ENCODE measurements around the gene SCAMP4.

The SCAMP4 gene

DNA sequence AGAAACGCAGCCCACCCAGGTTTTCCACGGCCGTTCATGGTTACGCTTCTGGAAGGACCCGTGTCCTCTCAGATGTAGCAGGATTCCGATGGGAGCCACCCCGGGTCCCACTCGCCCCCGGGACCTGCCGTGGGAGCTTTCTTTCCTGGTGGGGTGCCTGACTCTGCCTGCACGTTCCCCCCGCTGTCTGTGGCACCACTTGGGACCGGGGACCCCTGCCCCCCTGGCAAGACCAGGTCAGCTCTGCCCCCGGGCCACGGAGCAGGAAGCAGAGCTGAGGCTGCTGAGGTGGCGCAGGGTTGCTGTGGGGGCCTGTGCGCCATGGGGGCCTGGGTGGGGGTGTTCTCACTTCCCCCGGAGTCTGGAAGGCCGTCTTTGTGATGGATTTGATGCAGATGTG is 47.8 kb downstream of the SCAMP4 start:
- Histone ChIP-seq H3K4me3 (ENCODE audit: low read length) (no peak overlapping the region), H3K9ac (ENCODE audit: low read length) (no peak overlapping the region), H3K56ac (ENCODE audit: low read length) (no peak overlapping the region), H3K4me2 (ENCODE audit: low read length) (no peak overlapping the region), H3K4ac (ENCODE audit: low read depth, low read length) (no peak overlapping the region), H2AK5ac (ENCODE audit: low read length) (no peak overlapping the region), H4K5ac (ENCODE audit: low read length) (no peak overlapping the region), H3K79me1 (ENCODE audit: low read length) (peaks cover 26% of the 10 kb centered on the region), H3K18ac (ENCODE audit: low read length) (no peak overlapping the region), H3K79me2 (ENCODE audit: control insufficient read depth, insufficient read depth, low read length) (peaks cover 85% of the 10 kb centered on the region), H2BK120ac (ENCODE audit: low read depth, low read length) (no peak overlapping the region), H2BK15ac (replicated peaks; ENCODE audit: low read depth) (no peak overlapping the region), H3K36me3 (ENCODE audit: control insufficient read depth, insufficient read depth, low read length) (peaks cover 2% of the 10 kb centered on the region), H3K27me3 (ENCODE audit: insufficient read depth, low read length, poor library complexity) (no peaks in the 10 kb centered on the region), H4K8ac (ENCODE audit: low read depth, low read length) (no peak overlapping the region), H3K23ac (ENCODE audit: low read length) (no peak overlapping the region), H3K27ac (ENCODE audit: low read depth, low read length) (no peak overlapping the region), H2BK5ac (ENCODE audit: low read length) (no peak overlapping the region), H3K4me1 (ENCODE audit: control insufficient read depth, low read depth, low read length) (no peaks in the 10 kb centered on the region)
- DNase-seq, result no peak
- no CpG with 5 or more reads among the region's 19 CpGs for WGBS (ENCODE audit: extremely low coverage, insufficient coverage, low lambda C conversion rate)

DNA sequence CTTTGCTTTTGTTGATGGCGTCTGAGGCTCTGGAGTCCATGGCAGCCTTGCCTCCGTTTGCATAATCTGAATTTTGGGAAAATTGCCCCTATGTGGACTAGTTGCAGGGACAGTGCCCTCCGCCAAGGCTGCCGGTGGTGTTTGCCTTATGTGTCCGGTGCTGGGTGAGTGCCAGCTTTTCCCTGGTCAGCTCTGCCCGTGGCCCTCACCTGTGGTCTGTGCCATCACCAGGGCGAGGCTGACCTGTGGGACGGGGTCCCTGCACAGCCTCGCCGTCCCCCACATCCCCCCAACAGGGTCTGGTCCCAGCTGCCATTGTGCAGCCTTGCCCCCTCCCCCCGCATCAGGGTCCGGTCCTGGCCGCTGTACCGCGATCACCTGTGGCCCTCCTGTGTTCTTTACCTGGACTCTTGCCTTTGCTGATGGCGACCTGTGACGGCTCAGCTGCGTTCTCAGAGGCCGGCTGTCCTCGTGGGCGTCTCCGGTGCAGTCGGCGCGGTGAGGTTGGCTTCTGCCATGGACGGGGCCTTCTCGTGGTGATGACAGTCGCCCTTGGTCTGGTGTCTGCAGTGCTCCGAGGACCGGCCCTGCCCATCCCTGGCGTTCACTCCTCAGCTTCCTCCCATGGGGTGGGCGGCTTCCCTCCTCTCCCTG is 48.4 kb downstream of the SCAMP4 start:
- DNase-seq, result no peak
- Histone ChIP-seq H4K8ac (ENCODE audit: low read depth, low read length) (no peak overlapping the region), H2AK5ac (ENCODE audit: low read length) (no peak overlapping the region), H2BK5ac (ENCODE audit: low read length) (no peak overlapping the region), H3K4me1 (ENCODE audit: control insufficient read depth, low read depth, low read length) (no peaks in the 10 kb centered on the region), H3K9ac (ENCODE audit: low read length) (no peak overlapping the region), H3K4me2 (ENCODE audit: low read length) (no peak overlapping the region), H3K79me2 (ENCODE audit: control insufficient read depth, insufficient read depth, low read length) (peaks cover 83% of the 10 kb centered on the region), H3K79me1 (ENCODE audit: low read length) (peaks cover 25% of the 10 kb centered on the region), H3K23ac (ENCODE audit: low read length) (no peak overlapping the region), H3K4me3 (ENCODE audit: low read length) (no peak overlapping the region), H4K5ac (ENCODE audit: low read length) (no peak overlapping the region), H3K27me3 (ENCODE audit: insufficient read depth, low read length, poor library complexity) (no peaks in the 10 kb centered on the region), H2BK120ac (ENCODE audit: low read depth, low read length) (no peak overlapping the region), H3K18ac (ENCODE audit: low read length) (no peak overlapping the region), H2BK15ac (replicated peaks; ENCODE audit: low read depth) (no peak overlapping the region), H3K36me3 (ENCODE audit: control insufficient read depth, insufficient read depth, low read length) (peaks cover 2% of the 10 kb centered on the region), H3K56ac (ENCODE audit: low read length) (no peak overlapping the region), H3K4ac (ENCODE audit: low read depth, low read length) (no peak overlapping the region), H3K27ac (ENCODE audit: low read depth, low read length) (no peak overlapping the region)
- WGBS (ENCODE audit: extremely low coverage, insufficient coverage, low lambda C conversion rate), result no CpG with 5 or more reads among the region's 32 CpGs

DNA sequence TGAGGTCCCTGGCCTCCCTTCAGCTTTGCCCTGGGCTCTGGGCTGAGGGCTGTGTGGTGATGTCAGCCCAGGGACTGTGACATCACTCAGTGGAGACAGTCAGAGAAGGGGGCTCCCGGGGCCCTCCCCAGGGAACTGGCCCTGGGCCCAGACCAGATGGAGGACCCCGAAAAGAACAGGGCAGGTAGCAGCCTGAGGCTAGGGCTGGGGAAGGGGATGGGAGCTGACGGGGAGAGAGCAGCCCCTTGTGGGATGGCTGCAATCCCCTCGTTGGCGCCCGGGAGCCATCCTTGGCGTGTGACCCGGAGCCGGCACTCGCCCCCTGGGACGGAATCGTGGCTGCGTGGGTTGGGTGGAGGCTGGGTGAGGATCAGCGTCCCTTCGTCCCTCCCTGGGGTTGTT is 49.3 kb downstream of the SCAMP4 start:
- Histone ChIP-seq H3K4me3 (ENCODE audit: low read length) (no peak overlapping the region), H2BK120ac (ENCODE audit: low read depth, low read length) (no peak overlapping the region), H3K56ac (ENCODE audit: low read length) (no peak overlapping the region), H3K4ac (ENCODE audit: low read depth, low read length) (no peak overlapping the region), H3K36me3 (ENCODE audit: control insufficient read depth, insufficient read depth, low read length) (peaks cover 2% of the 10 kb centered on the region), H3K27me3 (ENCODE audit: insufficient read depth, low read length, poor library complexity) (no peaks in the 10 kb centered on the region), H2AK5ac (ENCODE audit: low read length) (no peak overlapping the region), H3K79me1 (ENCODE audit: low read length) (peaks cover 23% of the 10 kb centered on the region), H4K8ac (ENCODE audit: low read depth, low read length) (no peak overlapping the region), H3K4me2 (ENCODE audit: low read length) (no peak overlapping the region), H3K4me1 (ENCODE audit: control insufficient read depth, low read depth, low read length) (no peaks in the 10 kb centered on the region), H3K18ac (ENCODE audit: low read length) (no peak overlapping the region), H3K27ac (ENCODE audit: low read depth, low read length) (no peak overlapping the region), H3K23ac (ENCODE audit: low read length) (no peak overlapping the region), H2BK5ac (ENCODE audit: low read length) (no peak overlapping the region), H4K5ac (ENCODE audit: low read length) (no peak overlapping the region), H3K79me2 (ENCODE audit: control insufficient read depth, insufficient read depth, low read length) (peaks cover 77% of the 10 kb centered on the region), H3K9ac (ENCODE audit: low read length) (no peak overlapping the region), H2BK15ac (replicated peaks; ENCODE audit: low read depth) (no peak overlapping the region)
- no CpG with 5 or more reads among the region's 15 CpGs for WGBS (ENCODE audit: extremely low coverage, insufficient coverage, low lambda C conversion rate)
- DNase-seq, result no peak

DNA sequence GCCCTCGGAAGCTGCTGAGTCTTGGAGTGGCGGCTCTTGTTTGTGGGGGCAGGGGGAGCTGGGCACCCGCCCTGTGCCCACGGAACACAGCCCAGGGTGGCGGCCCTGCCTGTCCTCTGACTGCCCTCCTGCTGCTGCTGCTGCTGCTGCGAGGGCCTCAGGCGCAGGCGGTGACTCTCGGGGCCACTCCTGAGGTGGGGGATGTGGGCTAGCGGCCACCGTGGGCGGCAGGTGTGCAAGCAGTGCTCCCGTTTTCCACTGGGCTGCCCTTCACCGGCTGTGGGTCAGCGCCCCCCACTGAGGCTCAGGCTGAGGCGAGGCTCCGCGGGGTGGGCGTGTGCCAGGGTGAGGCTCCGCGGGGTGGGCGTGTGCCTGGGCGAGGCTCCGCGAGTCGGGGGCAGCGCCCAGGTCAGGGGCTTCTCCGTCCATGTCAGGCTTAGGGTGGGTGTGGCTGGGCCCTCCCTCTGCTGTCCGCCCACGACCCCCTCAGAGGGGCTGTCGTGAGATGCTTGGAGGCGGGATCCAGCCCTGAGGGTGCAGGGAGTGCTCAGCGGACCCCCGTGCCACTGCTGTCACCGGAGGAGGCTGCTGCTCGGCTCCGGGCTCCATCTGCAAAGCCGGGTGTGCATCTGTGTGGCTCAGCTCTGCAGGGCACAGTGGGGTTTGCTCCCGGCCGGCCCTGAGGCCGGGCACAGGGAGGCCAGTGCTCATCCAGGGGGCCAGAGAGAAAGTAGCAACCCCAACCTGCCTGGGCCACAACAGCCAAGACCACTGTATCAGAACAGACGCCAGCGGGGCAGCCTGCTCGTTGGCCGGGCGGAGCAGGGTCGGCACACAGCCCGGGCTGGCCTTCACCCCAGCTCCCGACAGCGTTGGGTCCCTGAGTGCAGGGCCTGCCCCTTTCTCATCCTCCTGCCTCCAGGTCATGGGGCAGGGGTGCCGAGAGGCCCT is 50.2 kb downstream of the SCAMP4 start:
- no peak for DNase-seq
- Histone ChIP-seq H3K4me3 (ENCODE audit: low read length) (no peak overlapping the region), H3K79me1 (ENCODE audit: low read length) (peaks cover 24% of the 10 kb centered on the region), H4K5ac (ENCODE audit: low read length) (no peak overlapping the region), H2AK5ac (ENCODE audit: low read length) (no peak overlapping the region), H3K9ac (ENCODE audit: low read length) (no peak overlapping the region), H3K56ac (ENCODE audit: low read length) (no peak overlapping the region), H3K36me3 (ENCODE audit: control insufficient read depth, insufficient read depth, low read length) (peaks cover 2% of the 10 kb centered on the region), H3K4me2 (ENCODE audit: low read length) (no peak overlapping the region), H3K4ac (ENCODE audit: low read depth, low read length) (no peak overlapping the region), H3K27ac (ENCODE audit: low read depth, low read length) (no peak overlapping the region), H3K4me1 (ENCODE audit: control insufficient read depth, low read depth, low read length) (no peaks in the 10 kb centered on the region), H4K8ac (ENCODE audit: low read depth, low read length) (no peak overlapping the region), H3K27me3 (ENCODE audit: insufficient read depth, low read length, poor library complexity) (no peaks in the 10 kb centered on the region), H3K18ac (ENCODE audit: low read length) (no peak overlapping the region), H2BK5ac (ENCODE audit: low read length) (no peak overlapping the region), H2BK120ac (ENCODE audit: low read depth, low read length) (no peak overlapping the region), H2BK15ac (replicated peaks; ENCODE audit: low read depth) (no peak overlapping the region), H3K23ac (ENCODE audit: low read length) (no peak overlapping the region), H3K79me2 (ENCODE audit: control insufficient read depth, insufficient read depth, low read length) (peaks cover 78% of the 10 kb centered on the region)
- no CpG with 5 or more reads among the region's 51 CpGs for WGBS (ENCODE audit: extremely low coverage, insufficient coverage, low lambda C conversion rate)

DNA sequence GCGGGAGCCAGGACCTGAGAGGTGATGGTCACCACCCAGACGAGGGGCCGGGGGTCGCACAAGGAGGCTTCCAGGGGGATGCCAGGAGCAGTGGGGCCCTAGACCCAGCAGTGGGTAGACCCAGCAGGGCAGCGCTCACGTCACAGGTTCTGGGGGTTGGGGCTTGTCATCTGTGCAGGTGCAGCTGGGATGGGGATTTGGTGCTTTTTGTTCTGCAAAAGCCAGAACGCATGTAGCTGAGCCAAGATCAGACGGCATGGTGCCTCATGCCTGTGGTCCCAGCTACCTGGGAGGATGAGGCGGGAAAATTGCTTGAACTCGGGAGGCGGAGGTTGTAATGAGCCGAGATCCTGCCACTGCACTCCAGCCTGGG is 50.9 kb downstream of the SCAMP4 start:
- Histone ChIP-seq H2BK5ac (ENCODE audit: low read length) (no peak overlapping the region), H2AK5ac (ENCODE audit: low read length) (no peak overlapping the region), H3K18ac (ENCODE audit: low read length) (no peak overlapping the region), H3K4me3 (ENCODE audit: low read length) (no peak overlapping the region), H3K4me2 (ENCODE audit: low read length) (no peak overlapping the region), H3K56ac (ENCODE audit: low read length) (no peak overlapping the region), H4K8ac (ENCODE audit: low read depth, low read length) (no peak overlapping the region), H2BK15ac (replicated peaks; ENCODE audit: low read depth) (no peak overlapping the region), H3K4me1 (ENCODE audit: control insufficient read depth, low read depth, low read length) (no peaks in the 10 kb centered on the region), H3K79me2 (ENCODE audit: control insufficient read depth, insufficient read depth, low read length) (peaks cover 77% of the 10 kb centered on the region), H3K27ac (ENCODE audit: low read depth, low read length) (no peak overlapping the region), H3K27me3 (ENCODE audit: insufficient read depth, low read length, poor library complexity) (no peaks in the 10 kb centered on the region), H3K23ac (ENCODE audit: low read length) (no peak overlapping the region), H3K36me3 (ENCODE audit: control insufficient read depth, insufficient read depth, low read length) (peaks cover 2% of the 10 kb centered on the region), H2BK120ac (ENCODE audit: low read depth, low read length) (no peak overlapping the region), H4K5ac (ENCODE audit: low read length) (no peak overlapping the region), H3K79me1 (ENCODE audit: low read length) (peaks cover 22% of the 10 kb centered on the region), H3K9ac (ENCODE audit: low read length) (no peak overlapping the region), H3K4ac (ENCODE audit: low read depth, low read length) (no peak overlapping the region)
- no CpG with 5 or more reads among the region's 12 CpGs for WGBS (ENCODE audit: extremely low coverage, insufficient coverage, low lambda C conversion rate)
- no peak for DNase-seq
